Gastrocnemius medialis (tissue), 4 donors: ENCODE measurements around the gene CADM2.

Source experiments
- POLR2A ChIP-seq, 2 donors: fragments of 450-650 bp; IDR thresholded peaks; one replicate each; pipeline ENCODE4 v1.6.1; 2017; ENCODE audit warnings: antibody characterized with exemption in 2 of 2, mild to moderate bottlenecking in 2 of 2, moderate library complexity in 2 of 2
- TF ChIP-seq, protein P1 (sequence below), 5 experiments: fragments of 450-650 bp in 3 of 5; fragments of 200-600 bp in 2 of 5; sonication (generic) in 2 of 5; IDR thresholded peaks in 4 of 5; conservative IDR thresholded peaks in 1 of 5; 1 replicate in 4 of 5; 2 replicates in 1 of 5; pipeline ENCODE4 v1.5.1; 2016 to 2019; ENCODE audit warnings: antibody characterized with exemption in 5 of 5, mild to moderate bottlenecking in 3 of 5, moderate library complexity in 3 of 5

DNA sequence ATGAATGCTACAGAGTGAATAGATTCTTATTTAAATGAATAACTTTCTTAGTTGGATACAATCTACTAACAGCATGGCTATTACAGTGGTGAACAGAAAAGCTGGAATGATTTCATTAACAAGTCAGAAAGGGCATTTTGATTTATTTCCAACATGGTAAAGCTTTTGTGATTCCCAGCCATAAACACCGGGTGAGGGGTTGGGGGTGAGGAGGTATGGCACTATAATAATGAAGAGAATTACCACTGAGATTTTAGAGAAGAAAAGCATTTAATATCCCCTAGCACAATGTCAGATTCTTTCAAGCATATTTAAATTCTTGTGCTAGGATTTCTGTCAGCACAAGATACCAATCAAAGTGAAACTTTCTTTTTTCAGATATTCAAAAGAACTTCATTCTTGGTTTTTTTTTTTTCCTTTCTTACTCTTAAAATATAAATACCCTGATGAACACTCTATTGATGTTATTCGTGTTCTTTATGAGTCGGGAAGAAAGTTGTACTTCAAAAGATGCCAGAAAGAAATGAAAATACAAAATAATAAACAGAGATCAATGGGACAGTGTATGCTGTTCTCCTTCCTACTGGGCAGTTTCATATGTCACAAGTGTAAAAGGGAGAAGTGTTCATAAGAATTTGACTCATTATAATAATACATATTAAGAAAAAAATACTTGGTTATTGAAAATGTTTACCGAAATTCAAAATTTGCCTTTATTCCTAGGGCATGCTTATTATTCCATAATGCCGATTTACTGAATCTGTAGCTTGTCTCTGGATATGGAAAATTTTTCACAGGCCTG is 522.8 kb downstream of the CADM2 start:
- no peak for TF ChIP-seq POLR2A (IDR thresholded peaks at IDR 0.05)
- TF ChIP-seq, protein P1, sequence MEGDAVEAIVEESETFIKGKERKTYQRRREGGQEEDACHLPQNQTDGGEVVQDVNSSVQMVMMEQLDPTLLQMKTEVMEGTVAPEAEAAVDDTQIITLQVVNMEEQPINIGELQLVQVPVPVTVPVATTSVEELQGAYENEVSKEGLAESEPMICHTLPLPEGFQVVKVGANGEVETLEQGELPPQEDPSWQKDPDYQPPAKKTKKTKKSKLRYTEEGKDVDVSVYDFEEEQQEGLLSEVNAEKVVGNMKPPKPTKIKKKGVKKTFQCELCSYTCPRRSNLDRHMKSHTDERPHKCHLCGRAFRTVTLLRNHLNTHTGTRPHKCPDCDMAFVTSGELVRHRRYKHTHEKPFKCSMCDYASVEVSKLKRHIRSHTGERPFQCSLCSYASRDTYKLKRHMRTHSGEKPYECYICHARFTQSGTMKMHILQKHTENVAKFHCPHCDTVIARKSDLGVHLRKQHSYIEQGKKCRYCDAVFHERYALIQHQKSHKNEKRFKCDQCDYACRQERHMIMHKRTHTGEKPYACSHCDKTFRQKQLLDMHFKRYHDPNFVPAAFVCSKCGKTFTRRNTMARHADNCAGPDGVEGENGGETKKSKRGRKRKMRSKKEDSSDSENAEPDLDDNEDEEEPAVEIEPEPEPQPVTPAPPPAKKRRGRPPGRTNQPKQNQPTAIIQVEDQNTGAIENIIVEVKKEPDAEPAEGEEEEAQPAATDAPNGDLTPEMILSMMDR (IDR thresholded peaks at IDR 0.05 in 4 of 5, conservative IDR thresholded peaks at IDR 0.05 in 1 of 5), result no peak
